ENCODE data around the gene EXOSC10.
"Not testable (repeated sequence)": the region's sequence is repeated elsewhere in the genome, so short reads cannot be mapped to it uniquely, and the experiment has no call there.

Gene EXOSC10

DNA sequence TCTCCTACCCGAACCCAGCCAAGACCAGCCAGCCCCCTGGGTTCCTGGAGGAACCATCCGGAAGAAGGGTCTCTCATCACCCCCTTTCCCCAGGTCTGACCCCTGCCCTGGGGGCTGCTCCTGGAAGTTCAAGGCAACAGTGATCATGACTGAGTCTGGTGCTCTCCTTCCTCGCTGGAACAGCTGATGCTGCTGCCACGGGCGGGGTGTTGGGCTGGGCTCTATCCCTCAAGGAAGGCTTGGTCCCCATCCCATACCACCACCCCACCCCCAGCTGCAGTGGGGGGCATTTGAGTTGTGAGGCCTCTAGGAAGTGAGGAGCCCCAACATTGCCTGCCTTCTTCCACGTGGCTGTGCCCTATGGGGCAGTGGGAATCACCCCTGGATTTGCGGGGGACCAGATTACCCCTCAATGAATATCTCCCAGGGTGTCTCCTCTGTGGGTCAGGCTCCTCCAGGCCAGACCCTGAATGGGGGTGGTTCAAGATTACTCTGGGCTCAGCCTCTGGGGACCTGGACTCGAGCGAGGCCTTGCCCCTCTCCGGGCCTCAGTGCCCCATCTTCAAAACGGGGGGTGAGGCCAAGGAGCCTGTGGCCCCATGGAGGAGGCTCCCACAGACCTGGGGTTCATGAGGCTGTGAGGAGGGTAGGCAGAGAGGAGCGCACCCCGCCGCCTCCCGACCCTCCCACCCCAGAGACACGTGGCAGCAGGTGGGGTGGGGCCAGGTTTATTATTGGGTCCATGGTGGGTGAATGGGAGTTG is 55.4 kb downstream of the EXOSC10 start:
- DNase-seq (ENCODE audit: low read depth in 2 of 2), result no peak

GRCh38 chr1:11042995-11043874 is 56.4 kb downstream of the EXOSC10 start:
- no peak for DNase-seq (ENCODE audit: low read depth in 2 of 2)

- no peak for DNase-seq (ENCODE audit: low read depth in 2 of 2)
Measured at GRCh38 chr1:11042065-11042464, 57.6 kb downstream of the EXOSC10 start.

DNA sequence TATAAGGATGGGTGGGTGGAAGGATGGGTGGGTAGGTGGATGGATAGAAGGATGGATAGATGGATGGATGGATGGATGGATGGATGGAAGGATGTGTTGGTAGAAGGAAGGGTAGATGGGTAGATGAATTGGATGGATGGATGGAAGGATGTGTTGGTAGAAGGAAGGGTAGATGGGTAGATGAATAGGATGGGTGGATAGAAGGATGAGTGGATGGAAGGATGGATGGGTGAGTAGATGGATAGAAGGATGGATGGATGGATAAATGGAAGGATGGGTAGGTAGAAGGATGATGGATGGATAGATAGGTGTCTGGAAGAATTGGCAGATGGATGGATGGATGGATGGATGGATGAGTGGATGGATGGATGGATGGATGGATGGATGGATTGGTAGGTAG is 58.6 kb downstream of the EXOSC10 start:
- DNase-seq (ENCODE audit: low read depth in 2 of 2), result no peak

GRCh38 chr1:11040105-11040429 is 59.6 kb downstream of the EXOSC10 start:
- DNase-seq (ENCODE audit: low read depth in 2 of 2), result not testable (repeated sequence)

- no peak for DNase-seq (ENCODE audit: low read depth in 2 of 2)
Measured at GRCh38 chr1:11039351-11040104, 60.1 kb downstream of the EXOSC10 start.

GRCh38 chr1:11037740-11038182 is 61.9 kb downstream of the EXOSC10 start:
- DNase-seq (ENCODE audit: low read depth in 2 of 2), result peak; percentile 87 to 92

DNA sequence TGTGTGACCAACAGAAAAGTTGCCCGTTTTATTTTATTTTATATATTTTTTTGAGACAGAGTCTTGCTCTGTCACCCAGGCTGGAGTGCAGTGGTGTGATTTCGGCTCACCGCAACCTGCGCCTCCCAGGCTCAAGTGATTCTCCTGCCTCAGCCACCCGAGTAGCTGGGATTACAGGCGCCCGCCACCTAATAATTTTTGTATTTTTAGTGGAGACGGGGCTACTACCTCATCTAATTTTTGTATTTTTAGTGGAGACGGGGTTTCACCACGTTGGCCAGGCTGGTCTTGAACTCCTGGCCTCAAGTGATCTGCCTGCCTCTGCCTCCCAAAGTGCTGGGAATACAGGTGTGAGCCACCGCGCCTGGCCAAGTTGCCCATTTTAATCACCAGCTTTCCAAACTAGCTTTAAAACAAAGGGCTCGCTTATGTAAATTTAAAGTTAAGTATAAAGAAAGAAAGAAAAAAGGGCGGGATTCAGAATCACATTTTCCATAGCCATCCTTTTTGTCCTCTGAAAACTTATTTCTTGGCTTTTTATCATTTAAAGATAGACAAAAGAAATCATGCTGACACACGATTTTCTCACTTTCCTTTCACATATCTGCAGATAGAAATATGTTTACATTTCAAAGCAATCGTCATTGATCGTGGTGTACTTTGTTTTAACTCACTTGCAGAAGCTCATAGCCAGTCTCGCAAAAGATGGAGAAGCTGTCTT is 62.5 kb downstream of the EXOSC10 start:
- DNase-seq (ENCODE audit: low read depth in 2 of 2), result not testable (repeated sequence)

- DNase-seq (ENCODE audit: low read depth in 2 of 2), result no peak
Measured at GRCh38 chr1:11031624-11032262, 67.9 kb downstream of the EXOSC10 start.

GRCh38 chr1:11030865-11031264 is 68.8 kb downstream of the EXOSC10 start:
- no peak for DNase-seq (ENCODE audit: low read depth in 2 of 2)

DNA sequence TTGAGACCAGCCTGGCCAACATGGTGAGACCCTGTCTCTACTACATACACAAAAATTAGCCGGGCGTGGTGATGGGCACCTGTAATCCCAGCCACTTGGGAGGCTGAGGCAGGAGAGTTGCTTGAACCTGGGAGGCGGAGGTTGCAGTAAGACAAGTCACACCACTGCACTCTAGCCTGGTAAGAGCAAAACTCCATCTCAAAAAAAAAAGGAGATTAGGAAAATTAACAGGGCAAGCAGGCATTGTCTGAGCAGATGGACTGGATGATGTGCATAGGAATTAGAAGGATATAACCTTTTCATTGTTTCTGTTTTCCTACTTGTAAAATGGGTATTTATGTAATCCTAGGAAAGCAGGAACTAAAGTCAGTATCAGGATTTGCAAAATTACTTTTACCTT is 71.7 kb downstream of the EXOSC10 start:
- no peak for DNase-seq (ENCODE audit: low read depth in 2 of 2)

DNA sequence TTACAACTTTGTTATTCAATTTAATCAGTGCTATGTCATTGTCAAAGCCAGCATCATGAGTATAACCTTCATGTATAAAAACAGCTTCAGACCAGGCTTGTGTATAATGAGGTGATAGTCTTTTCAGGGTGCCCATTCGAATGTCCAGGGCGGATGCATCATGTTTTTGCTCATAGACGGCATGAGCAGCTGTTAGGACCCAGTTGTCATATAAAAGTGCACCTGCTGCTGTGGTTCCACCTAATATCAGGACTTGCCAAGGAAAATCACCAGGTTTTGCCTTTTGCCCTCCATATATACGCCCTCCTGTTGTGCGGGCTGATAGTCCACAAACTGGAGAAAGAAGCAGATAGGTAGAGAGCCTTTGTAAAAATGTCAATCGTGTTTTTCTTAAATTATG is 72.4 kb downstream of the EXOSC10 start:
- DNase-seq (ENCODE audit: low read depth in 2 of 2), result no peak

DNA sequence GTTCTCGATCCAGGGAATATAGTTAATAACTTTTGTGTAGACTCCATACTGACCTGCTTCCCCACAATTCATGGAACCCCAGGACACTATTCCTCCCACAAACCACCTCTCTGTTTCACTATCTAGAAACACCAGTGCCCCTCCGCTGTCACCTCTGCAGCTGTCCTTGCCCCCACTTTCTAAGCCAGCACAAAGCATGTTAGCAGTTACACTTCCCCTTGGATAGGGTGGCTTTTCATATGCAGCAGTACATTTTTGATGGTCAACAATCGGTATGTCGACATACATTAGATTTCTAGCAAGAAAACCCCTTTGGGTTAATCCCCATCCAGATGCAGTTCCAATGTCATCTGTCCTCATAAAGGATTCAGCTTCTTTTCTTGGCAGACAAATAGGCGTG is 72.8 kb downstream of the EXOSC10 start:
- no peak for DNase-seq (ENCODE audit: low read depth in 2 of 2)

DNA sequence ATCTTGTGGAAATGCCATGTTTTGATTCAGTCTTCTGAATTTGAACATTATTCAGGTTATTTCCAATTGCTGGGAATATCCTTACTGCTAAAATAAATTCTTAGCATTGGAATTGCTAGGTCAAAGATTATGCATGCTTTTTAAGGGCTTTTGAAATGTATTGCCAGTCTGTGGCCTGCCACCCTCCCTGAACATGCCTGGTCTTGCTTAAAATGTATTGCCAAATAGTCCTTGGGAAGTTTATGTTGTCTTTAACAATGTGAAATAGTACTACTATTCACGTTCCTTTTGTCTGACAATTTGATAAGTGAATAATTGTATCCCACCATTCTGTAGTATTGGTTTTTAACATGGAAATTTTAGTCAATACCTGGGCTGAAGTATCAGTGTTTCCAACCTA is 73.6 kb downstream of the EXOSC10 start:
- DNase-seq (ENCODE audit: low read depth in 2 of 2), result no peak

GRCh38 chr1:11025618-11026017 is 74.1 kb downstream of the EXOSC10 start:
- DNase-seq (ENCODE audit: low read depth in 2 of 2), result no peak

- no peak for DNase-seq (ENCODE audit: low read depth in 2 of 2)
Measured at GRCh38 chr1:11024874-11025203, 74.8 kb downstream of the EXOSC10 start.

GRCh38 chr1:11024154-11024873 is 75.4 kb downstream of the EXOSC10 start:
- no peak for DNase-seq (ENCODE audit: low read depth in 2 of 2)

DNA sequence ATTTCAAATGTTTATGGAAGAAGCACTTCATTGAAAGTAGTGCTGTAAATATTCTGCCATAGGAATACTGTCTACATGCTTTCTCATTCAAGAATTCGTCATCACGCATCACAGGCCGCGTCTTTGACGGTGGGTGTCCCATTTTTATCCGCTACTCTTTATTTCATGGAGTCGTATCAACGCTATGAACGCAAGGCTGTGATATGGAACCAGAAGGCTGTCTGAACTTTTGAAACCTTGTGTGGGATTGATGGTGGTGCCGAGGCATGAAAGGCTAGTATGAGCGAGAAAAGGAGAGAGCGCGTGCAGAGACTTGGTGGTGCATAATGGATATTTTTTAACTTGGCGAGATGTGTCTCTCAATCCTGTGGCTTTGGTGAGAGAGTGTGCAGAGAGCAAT is 76.5 kb downstream of the EXOSC10 start:
- no peak for DNase-seq (ENCODE audit: low read depth in 2 of 2)

- no peak for DNase-seq (ENCODE audit: low read depth in 2 of 2)
Measured at GRCh38 chr1:11019971-11020370, 79.7 kb downstream of the EXOSC10 start.

- DNase-seq (ENCODE audit: low read depth in 2 of 2), result not testable (repeated sequence)
Measured at GRCh38 chr1:11019358-11019757, 80.3 kb downstream of the EXOSC10 start.

All from stimulated activated CD4-positive, alpha-beta T cell treated with anti-CD3 and anti-CD28 coated beads, Interleukin-1b, Interleukin-23, amount 100 ng/mL, for 4 hours (primary cell).